Measurements from ENCODE around the gene LRRN4. TPM values are rescaled to one million over a fixed set of nuclear protein-coding genes. Genes with fewer than 3 reads are reported as not detected.

LRRN4 gene
- total RNA-seq, 1 donor from 2014 or later = 0.13 TPM

- H3K36me3 Mint-ChIP-seq (ENCODE audit: low read depth, unreplicated experiment) = peaks cover 11% of the 10 kb centered on the region
- peaks cover 4% of the 10 kb centered on the region for H3K4me1 Mint-ChIP-seq (ENCODE audit: unreplicated experiment)
- peak overlapping the region; percentile 99 for H3K4me3 Mint-ChIP-seq (ENCODE audit: unreplicated experiment)
- no peak for DNase-seq (ENCODE audit: low spot score)
- H3K9me3 Mint-ChIP-seq (ENCODE audit: unreplicated experiment) = no peaks in the 10 kb centered on the region
- H3K27me3 Mint-ChIP-seq (ENCODE audit: unreplicated experiment) = peaks cover 2% of the 10 kb centered on the region
- H3K27ac Mint-ChIP-seq (ENCODE audit: unreplicated experiment) = no peak overlapping the region
- no peak for TF ChIP-seq CTCF (IDR thresholded peaks at IDR 0.05; ENCODE audit: unreplicated experiment)
Measured at GRCh38 chr20:6007094-6007528, 46.7 kb downstream of the LRRN4 start.

GRCh38 chr20:6006603-6006949 lies 47.3 kb downstream of the LRRN4 start:
- Mint-ChIP-seq H3K4me3 (ENCODE audit: unreplicated experiment) (peak overlapping the region; percentile 99), H3K9me3 (ENCODE audit: unreplicated experiment) (no peaks in the 10 kb centered on the region), H3K4me1 (ENCODE audit: unreplicated experiment) (peaks cover 4% of the 10 kb centered on the region), H3K27ac (ENCODE audit: unreplicated experiment) (peak overlapping the region; percentile 84), H3K27me3 (ENCODE audit: unreplicated experiment) (peaks cover 2% of the 10 kb centered on the region), H3K36me3 (ENCODE audit: low read depth, unreplicated experiment) (peaks cover 11% of the 10 kb centered on the region)
- DNase-seq (ENCODE audit: low spot score) = no peak
- TF ChIP-seq CTCF (IDR thresholded peaks at IDR 0.05; ENCODE audit: unreplicated experiment) = no peak

GRCh38 chr20:6000871-6001270 lies 53.0 kb downstream of the LRRN4 start:
- no peak for DNase-seq (ENCODE audit: low spot score)
- H3K4me1 Mint-ChIP-seq (ENCODE audit: unreplicated experiment) = no peaks in the 10 kb centered on the region
- H3K9me3 Mint-ChIP-seq (ENCODE audit: unreplicated experiment) = no peaks in the 10 kb centered on the region
- no peak overlapping the region for H3K27ac Mint-ChIP-seq (ENCODE audit: unreplicated experiment)
- no peak for TF ChIP-seq CTCF (IDR thresholded peaks at IDR 0.05; ENCODE audit: unreplicated experiment)
- no peaks in the 10 kb centered on the region for H3K36me3 Mint-ChIP-seq (ENCODE audit: low read depth, unreplicated experiment)
- no peak overlapping the region for H3K4me3 Mint-ChIP-seq (ENCODE audit: unreplicated experiment)
- peaks cover 2% of the 10 kb centered on the region for H3K27me3 Mint-ChIP-seq (ENCODE audit: unreplicated experiment)

GRCh38 chr20:5999783-6000182 lies 54.1 kb downstream of the LRRN4 start:
- Mint-ChIP-seq H3K27me3 (ENCODE audit: unreplicated experiment) (no peaks in the 10 kb centered on the region), H3K4me3 (ENCODE audit: unreplicated experiment) (no peak overlapping the region), H3K9me3 (ENCODE audit: unreplicated experiment) (no peaks in the 10 kb centered on the region), H3K36me3 (ENCODE audit: low read depth, unreplicated experiment) (no peaks in the 10 kb centered on the region), H3K4me1 (ENCODE audit: unreplicated experiment) (no peaks in the 10 kb centered on the region), H3K27ac (ENCODE audit: unreplicated experiment) (no peak overlapping the region)
- DNase-seq (ENCODE audit: low spot score) = no peak
- no peak for TF ChIP-seq CTCF (IDR thresholded peaks at IDR 0.05; ENCODE audit: unreplicated experiment)

- TF ChIP-seq CTCF (IDR thresholded peaks at IDR 0.05; ENCODE audit: unreplicated experiment) = no peak
- H3K4me1 Mint-ChIP-seq (ENCODE audit: unreplicated experiment) = no peaks in the 10 kb centered on the region
- no peak for DNase-seq (ENCODE audit: low spot score)
- H3K9me3 Mint-ChIP-seq (ENCODE audit: unreplicated experiment) = no peaks in the 10 kb centered on the region
- H3K36me3 Mint-ChIP-seq (ENCODE audit: low read depth, unreplicated experiment) = no peaks in the 10 kb centered on the region
- no peaks in the 10 kb centered on the region for H3K27me3 Mint-ChIP-seq (ENCODE audit: unreplicated experiment)
- no peak overlapping the region for H3K4me3 Mint-ChIP-seq (ENCODE audit: unreplicated experiment)
- no peak overlapping the region for H3K27ac Mint-ChIP-seq (ENCODE audit: unreplicated experiment)
Measured at GRCh38 chr20:5996765-5997164, 57.1 kb downstream of the LRRN4 start.
